Activated CD4-positive, CD25-positive, alpha-beta regulatory T cell treated with anti-CD3 and anti-CD28 coated beads, Interleukin-2, amount 50 U/mL, for 16 hours (primary cell): Measurements from ENCODE around the gene COL6A2.
"Not testable (repeated sequence)": the region's sequence is repeated elsewhere in the genome, so short reads cannot be mapped to it uniquely, and the experiment has no call there.

Experiments
- DNase-seq: peaks from one replicate; pipeline ENCODE4 v3.0.0-alpha.2; 2020; ENCODE audit warnings: low read depth, low spot score

COL6A2 gene

DNA sequence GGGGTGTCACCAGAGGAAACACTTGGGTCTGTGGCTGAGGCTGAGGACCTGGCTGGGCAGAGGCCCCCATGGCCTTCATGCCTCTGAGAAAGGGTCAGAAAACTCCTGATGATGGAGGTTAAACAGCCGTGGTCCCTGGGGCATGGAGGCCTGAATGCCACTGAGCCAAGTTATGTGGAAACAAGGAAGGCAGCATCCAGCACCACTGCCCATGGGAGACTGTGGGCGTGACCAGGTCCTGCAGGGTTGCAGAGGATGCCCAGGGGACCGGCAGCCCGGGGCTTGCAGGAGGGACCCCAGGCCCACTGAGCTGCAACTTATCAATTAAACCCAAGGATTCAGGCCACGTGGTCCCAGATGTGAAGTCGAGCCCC is 18.9 kb upstream of the COL6A2 start:
- DNase-seq = no peak

DNA sequence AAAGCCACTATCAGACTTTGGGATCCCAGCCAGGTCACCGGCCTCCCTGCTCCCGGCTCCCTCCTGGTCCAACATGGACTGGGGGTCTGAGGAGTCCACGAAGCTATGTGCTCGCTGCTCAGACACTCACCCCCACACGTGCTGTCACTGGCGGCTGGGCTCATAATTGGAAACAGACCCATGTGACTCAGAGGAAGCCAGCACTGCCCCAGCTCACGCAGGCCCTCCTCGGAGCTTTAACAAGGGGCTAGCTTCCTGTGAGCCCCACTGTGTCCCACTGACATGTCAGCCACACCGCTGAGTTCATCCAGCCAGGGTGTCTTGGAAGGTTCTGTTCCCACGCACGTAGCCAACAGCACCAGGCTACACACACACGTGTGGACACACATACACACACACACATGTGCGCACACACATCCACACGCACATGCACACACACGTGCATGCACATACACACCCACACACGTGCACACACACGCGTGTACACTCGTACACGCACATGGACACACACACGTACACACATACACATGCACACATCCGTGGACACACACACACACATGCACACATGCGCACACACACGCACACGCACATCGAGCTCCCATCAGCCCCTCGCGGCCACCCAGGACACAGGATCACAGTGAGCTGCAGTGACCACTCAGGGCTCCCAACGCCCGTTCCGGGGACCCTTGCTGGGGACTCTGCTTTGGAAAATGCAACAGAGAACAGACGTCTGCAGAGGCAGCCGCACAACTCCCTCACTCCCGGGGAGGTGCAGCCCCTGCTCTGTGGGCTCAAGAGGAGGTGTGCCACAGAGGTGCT is 18.4 kb upstream of the COL6A2 start:
- DNase-seq = no peak

DNA sequence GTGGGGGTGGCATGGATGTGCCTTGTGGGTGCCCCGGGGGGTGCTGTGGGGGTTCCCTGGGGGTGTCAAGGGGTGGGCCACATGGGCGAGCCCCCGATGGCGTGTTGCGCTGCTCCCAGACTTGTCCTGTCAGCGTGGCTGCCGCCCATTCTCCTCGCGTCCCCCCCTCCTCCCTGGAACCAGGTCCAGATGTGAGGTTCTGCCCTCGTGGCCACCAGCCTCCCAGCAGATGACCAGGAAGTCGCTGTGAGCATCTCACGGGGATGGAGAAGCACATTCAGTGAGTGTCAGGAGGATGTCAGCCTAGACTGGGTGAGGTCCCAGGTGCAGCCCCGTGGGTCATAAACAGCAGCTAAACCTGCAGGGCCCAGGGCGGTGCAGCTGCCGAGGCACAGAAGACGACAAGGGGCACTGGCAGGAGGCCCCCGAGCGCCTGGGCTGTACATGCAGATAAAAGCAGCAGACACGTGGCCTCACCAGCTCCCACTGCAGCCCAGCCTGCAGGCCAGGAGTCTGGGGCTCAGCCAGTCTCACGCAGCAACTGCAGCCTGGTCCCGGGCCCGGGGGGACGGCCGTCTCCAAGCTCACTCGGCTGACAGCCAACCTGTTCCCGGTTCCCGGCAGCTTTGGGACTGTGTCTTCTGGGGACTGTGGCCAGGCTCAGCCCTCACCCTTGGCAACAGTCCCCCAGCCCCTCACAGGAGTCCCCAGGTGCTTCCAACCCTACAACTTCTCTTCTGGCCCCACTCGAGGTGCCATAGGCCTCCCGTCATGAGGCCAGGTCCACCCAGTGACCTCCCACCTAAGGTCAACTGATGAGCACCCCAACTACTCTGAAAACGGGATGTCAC is 17.5 kb upstream of the COL6A2 start:
- no peak for DNase-seq

DNA sequence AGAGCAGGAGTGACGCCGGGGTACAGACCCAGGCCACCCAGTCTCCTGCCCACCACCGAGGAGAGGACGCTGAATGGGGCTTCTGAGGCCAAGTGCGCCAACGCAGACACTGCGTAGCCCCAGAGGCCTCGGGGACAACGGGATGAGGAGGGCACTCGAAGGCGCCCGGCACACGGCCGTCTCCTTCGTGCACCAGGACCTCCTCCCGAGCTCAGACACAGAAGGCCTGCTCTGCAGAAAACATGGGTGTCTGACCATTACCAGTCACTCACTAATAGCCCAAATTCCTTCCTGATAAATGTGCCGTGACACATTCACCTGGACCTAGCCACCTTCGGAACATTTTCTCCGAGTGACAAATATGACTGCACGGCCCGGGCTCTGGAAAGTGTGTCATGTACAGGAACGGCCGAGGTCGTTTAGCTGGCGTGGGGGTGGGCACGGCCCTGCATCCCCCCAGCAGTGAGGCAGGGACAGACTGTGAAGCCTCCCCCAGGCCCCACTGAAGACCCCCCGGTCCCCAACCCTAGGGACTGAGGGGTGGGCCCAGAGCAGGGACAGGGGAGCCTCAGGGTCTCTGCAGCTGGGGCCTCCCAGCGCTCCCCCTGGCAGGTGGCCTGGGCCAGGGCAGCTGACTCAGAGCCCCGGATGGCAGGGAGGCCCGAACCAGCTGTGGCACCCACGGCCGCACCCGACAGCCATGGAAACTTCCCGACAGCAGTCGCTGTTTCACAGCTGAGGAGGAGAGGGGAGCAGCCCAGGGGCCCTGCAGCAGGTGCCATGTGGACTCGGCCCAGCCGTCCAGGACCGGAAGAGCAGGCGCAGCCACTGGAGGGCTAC is 16.7 kb upstream of the COL6A2 start:
- no peak for DNase-seq

DNA sequence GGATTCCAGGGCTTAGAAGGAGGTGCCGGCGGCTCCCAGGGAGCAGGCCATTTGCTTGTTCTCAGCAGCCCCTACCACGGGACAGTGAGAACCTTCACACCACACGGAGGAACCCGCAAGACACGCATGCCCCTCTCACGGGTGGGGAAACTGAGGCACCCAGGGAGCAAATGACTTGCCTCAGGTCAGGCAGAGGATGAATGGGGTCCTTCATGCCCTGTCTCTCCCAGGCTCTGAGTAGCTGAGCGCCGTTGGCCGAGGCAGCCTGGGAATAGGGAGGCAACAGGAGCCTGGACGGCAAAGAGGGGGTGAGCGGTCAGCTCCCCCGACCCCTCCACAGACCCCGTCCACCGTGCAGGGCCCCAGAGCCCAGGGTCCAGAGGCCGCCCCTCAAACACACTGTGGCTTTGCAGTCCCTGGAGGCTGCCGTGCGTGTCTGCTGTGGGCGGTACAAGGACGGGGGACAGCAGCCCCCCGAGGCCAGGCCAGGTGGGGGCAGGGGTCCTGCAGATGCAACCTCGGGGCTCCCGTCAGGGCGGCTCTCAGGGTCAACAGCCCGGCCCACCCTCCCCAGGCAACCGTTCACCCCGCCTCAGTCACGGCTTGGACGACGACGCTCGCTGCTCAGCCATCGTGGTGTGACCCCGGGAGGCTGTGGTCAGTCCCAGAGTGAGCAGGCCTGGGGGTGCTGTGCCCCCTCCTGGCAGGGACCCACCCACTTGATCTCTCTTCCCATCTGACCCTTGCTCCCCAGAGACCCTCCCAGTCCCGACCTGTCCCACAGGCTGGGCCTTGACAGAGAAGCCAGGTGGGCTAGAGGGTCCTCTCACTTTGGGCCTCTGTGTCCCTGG is 15.8 kb upstream of the COL6A2 start:
- DNase-seq = no peak

DNA sequence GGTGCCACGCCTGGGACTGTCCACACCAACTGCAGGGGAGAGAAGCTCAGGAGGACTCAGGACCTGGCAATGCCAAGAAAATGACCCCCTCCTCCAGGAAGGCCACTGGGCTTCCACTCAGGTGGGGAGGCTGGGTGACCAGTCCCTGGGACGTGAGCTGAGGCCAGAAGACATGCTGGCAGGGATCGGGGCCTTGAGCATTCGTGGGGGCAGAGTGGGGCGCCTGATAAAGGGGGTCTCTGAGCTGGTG is 15.3 kb upstream of the COL6A2 start:
- DNase-seq = no peak

DNA sequence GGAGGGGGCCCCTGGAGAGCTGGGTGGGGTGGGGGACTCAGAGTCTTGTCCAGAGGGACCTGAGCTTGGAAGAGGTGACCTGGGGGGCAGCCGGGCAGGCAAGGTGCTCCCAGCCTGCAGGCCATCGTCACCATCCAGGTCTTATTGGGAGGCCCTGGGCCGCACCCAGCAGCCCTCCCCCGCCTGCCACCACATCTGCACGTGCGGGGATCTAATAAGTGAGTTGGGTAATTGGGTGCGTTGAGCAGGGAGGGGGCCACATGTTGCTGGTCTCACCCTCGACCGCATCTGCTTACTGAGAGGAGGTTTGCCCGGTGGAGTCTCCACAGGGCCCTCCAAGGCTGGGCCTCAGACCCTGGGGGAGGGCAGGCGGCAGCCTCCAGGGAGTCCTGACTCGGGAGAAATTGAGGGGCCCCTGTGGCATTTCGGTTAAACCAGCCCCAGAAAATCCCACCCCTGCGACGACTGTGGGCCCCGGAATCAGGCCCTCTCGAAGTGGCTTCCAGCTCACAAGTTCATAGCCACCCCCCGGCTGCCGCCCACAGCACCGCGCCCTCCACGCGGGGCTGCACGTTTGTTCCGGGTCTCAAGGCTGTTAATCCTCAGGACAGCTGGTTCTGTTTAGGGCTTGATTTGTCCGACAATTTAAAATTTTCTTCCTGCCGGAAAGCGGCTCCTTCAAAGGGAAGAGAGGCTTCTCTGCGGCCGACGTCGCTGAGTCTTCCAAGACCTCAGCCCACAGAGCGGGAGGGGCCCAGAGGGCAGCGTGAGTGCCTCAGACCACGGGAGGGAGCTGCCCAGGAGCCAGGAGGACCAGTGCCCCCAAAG is 14.7 kb upstream of the COL6A2 start:
- DNase-seq = no peak

DNA sequence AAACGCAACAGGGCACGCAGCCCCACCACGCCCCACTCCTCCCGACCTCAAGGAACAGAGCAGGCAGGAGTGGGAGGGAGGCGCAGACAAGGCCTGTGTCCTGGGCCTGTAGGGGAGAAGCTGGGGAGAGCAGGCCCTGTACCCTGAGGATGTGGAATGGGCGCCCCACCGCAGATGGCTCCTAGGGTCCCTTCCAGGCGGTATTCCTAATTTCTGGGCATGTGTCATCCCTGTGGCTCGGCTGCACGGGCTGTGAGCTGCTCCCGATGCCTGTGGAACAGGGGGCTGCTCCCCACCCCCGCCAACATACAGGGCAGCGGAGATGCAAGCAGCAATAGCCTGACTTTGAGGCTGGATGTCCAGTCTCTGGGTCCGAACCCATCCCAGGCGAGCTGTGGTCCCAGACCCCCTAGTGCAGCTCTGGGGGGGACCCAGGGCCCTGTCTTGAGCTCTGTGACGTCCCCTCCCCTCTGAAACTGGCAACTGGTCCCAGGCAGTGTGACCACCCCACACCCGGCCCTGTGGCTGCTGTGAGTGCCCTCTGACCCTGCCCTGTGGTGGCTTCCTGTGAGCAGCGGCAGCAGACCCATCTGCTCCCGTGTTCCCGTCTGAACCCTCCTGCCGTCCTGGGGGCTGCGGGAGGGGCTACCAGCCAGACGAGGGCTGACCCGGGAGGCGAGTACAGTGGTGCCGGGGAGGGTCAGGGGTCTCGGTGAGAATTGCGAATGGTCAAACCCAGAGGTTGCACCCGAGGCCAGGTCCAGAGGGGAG is 13.9 kb upstream of the COL6A2 start:
- DNase-seq = no peak

DNA sequence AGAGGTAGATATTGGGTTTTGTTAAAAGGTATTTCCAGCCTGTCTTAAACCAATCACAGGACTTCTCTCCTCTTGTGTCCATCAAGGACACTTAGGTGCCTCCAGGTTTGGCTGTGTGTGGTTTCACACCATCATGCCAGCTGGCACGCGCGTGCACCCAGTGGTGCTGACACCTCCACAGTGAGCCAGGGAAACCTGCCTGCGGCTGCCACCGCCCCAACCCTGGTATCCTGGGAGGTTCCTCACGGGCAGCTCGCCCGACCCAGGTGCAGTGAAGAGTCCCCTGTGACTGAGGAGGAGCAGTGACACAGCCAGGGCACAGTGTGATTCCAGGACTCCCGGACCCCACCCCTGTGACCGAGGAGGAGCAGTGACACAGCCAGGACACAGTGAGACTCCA is 13.2 kb upstream of the COL6A2 start:
- DNase-seq = no peak

DNA sequence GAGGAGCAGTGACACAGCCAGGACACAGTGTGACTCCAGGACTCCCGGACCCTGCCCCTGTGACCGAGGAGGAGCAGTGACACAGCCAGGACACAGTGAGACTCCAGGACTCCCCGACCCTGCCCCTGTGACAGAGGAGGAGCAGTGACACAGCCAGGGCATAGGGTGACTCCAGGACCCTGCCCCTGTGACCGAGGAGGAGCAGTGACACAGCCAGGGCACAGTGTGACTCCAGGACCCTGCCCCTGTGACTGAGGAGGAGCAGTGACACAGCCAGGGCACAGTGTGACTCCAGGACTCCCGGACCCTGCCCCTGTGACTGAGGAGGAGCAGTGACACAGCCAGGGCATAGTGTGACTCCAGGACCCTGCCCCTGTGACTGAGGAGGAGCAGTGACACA is 12.7 kb upstream of the COL6A2 start:
- not testable (repeated sequence) for DNase-seq

DNA sequence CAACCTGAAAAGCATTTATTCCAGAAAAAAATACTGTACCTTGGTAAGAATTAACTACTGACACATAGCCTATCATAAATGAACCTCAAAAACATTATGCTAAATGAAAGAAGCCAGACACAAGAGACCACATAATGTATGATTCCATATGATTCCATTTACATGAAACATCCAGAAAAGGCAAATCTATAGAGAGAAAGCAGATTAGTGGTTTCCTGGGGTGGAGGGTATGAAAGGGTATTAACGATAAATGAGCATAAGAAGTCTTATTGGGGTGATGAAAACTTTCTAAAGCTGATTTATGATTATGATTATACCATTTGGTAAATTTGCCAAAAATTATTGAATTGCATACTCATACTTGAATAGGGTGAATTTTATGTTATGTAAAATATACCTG is 10.3 kb upstream of the COL6A2 start:
- DNase-seq = no peak

DNA sequence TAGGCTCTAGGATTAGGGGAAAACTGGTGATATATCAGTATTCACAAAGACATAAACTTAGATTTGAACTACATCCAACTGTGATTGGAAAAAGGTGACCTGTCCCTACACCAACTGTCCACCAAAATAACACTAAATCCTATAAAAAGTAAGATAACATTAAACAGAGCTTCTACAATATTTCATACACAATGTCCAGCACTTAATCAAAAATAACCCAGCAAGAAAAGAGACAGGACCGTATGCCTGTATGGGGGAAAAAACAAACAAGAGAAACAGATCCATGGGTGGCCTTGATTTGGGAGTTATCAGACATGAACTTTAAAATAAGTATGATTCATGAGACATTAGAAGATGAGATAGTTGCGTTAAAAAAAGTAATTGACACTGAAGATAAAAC is 9.7 kb upstream of the COL6A2 start:
- no peak for DNase-seq

DNA sequence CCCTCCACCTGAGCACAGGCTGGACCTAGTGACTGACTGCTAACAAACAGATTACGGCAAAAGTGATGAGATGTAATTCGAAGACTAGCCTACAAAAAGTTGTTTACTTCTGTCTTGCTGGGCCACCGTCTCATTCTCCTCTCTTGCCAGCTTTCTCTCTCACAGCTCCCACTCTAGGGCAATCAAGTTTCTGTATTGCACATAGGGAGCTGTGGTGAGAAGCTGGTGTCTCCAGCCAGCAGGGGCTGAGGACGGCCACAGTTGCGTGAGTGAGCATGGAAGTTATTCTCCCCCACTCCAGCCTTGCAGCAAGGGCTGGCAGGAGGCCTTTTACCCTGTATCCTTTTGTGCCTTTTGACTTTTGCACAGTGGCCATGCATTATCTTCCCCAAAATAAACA is 8.6 kb upstream of the COL6A2 start:
- no peak for DNase-seq

DNA sequence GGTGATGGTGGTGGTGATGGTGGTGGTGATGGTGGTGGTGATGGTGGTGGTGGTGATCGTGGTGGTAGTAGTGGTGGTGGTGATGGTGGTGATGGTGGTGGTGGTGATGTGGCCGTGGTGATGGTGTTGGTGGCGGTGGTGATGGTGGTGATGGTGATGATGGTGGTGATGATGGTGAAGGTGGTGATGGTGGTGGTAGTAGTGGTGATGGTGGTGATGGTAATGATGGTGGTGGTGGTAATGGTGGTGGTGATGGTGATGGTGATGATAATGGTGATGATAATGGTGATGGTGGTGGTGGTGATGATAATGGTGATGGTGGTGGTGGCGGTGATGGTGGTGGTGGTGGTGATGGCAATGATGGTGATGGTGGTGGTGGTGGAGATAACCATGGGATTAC is 6.8 kb upstream of the COL6A2 start:
- DNase-seq = no peak

DNA sequence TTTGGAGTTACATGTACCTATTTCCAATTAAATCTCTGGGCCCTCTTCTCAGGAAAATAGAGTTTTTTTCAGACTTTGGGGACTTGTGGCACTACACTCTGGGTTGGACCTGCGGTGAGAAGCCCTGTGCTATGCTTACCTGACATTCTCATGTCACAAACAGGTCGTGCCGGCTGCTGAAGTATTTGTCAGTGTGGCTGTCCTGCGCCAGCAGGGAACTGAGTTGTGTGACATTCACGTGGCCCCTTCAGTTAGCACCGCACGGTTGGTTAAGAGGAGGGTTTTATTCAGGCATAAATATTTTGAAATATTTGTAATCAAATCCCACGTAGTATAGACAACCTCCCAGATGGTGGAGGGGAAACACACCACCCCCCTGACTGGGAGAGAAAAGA is 6.3 kb upstream of the COL6A2 start:
- no peak for DNase-seq

DNA sequence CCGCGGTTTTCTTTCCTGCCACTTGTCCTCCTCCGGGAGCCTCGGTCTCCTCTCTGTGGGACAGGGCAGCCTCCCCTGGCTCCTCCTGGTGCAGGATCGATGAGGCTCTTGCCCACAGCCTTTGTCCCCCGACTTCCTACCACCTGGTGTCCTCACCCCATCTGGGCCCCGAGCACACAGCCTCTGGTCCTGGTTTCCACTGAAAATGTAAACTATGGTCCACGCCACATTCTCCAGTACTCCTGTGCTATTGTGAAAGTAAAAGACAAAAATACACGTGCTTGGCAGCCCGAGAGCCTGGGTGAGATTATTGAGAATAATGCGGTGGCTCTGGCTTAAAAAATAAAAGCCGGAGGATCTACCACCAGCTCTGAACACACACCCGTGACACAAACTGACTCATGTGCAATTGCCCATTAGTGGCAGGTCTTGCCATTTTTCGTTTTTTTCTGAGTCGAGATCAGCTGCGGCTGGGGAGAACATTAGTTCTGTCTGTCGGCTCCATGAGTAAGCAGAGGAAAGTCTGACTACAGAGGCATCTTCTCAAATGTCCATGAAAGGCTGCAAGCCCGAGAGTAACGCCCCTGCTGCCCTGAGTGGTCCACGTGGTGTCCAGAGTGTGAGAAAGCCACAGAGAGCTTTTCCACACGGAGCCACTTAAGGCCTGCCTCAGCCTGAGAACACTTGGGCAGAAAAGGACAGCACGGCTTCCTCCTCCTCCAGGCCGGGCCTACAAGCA is 5.7 kb upstream of the COL6A2 start:
- no peak for DNase-seq

DNA sequence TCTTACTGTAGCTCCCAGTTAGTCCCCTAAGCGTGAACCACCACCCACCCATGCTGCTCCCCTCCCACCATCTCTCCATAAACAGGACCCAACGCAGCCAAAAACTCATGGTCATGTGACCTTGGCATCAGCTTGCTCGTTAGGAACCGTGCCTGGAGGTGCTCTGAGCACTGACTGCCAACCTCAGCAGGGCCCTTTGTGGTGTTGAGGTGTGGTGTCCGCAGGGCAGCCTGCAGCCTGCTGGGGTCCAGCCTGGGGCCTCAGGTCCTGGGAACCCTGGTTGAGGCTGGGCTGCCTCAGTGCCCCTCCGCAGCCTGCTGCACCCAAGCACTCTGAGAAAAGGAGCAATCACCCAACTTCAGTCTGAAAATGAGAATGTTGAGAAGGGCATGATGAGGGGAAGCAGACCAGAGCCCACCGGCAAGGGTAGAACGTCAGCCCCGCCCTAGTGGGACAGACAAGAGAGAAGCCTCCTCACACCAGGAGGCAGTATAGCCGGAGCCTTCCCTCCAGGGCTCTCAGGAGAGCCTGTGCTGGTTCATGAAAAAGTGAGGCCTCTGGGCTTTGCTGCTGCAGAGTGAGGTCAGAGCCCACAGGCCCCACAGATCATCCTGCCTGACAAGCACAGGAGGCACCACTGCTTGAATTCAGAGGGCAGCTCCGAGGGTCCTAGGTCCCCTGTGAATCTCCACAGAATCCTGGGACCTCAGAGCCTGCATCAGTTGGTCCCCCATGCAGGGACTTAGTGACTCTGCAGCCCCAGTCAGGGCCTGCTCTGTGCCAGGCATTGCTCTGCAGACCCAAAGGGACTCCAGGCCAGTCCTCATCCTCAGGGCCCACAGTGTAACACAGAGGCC is 4.9 kb upstream of the COL6A2 start:
- DNase-seq = no peak

DNA sequence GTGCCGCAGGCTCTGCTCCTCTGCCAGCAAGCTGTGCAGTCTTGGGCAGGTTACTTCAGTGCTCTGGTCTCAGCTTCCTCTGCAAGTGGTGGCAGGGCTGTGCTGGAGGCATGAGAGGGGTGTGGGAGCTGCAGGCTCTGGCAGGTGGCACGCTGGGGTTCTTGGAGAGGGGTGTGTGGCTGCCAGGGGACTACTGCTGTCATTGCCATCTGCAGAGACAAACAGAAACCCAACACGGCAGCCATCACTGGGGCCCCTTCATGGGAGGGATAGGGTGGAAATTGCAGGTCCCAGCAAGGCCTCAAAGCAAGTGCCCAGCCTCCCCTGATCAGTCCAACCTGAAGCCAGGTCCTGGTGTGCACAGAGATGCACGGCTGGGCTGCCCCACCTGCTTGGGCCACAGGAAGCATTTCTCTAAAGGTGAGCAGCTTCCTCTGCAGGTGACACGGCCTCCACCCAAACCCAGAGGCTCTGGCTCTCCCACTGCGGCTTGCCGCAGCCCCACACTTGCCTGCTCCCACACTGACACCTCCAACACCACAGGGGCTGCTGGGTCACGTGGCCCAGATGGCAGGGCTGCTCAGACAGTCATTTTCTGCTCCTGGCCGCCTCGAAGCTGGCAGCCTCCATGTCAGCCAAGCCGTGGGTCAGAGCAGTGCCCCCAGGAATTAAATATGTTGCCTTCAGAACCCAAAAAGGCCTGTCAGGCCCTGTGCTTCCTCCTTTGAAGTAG is 4.1 kb upstream of the COL6A2 start:
- DNase-seq = no peak
